Measurements from ENCODE around the gene IKZF3.

The IKZF3 gene

GRCh38 chr17:39744075-39744835 lies 119.9 kb downstream of the IKZF3 start:
- H3K27ac ChIP-seq = no peak overlapping the region
- TF ChIP-seq ZFX (IDR thresholded peaks at IDR 0.05) (no peak), CTCF (conservative IDR thresholded peaks at IDR 0.05) (no peak)

- H3K27ac ChIP-seq = no peak overlapping the region
- no peak for TF ChIP-seq ZFX (IDR thresholded peaks at IDR 0.05)
- TF ChIP-seq CTCF (conservative IDR thresholded peaks at IDR 0.05) = no peak
Observed at GRCh38 chr17:39742856-39743436, 121.2 kb downstream of the IKZF3 start.

GRCh38 chr17:39742126-39742855 lies 121.8 kb downstream of the IKZF3 start:
- no peak for TF ChIP-seq CTCF (conservative IDR thresholded peaks at IDR 0.05)
- H3K27ac ChIP-seq = no peak overlapping the region

GRCh38 chr17:39740357-39741111 lies 123.6 kb downstream of the IKZF3 start:
- no peak for TF ChIP-seq CTCF (conservative IDR thresholded peaks at IDR 0.05)
- no peak for TF ChIP-seq ZFX (IDR thresholded peaks at IDR 0.05)
- peak overlapping the region; percentile 85 for H3K27ac ChIP-seq

- peak overlapping the region; percentile 85 for H3K27ac ChIP-seq
- TF ChIP-seq CTCF (conservative IDR thresholded peaks at IDR 0.05) = no peak
- no peak for TF ChIP-seq ZFX (IDR thresholded peaks at IDR 0.05)
Observed at GRCh38 chr17:39739885-39740356, 124.2 kb downstream of the IKZF3 start.

GRCh38 chr17:39738983-39739884 lies 124.9 kb downstream of the IKZF3 start:
- peak overlapping the region; percentile 85 for H3K27ac ChIP-seq
- no peak for TF ChIP-seq CTCF (conservative IDR thresholded peaks at IDR 0.05)
- TF ChIP-seq ZFX (IDR thresholded peaks at IDR 0.05) = no peak

Measured in C4-2B (cell line).